Keratinocyte (primary cell): ENCODE results near the gene CACNG3. TPM values are rescaled to one million over a fixed set of nuclear protein-coding genes. Genes with fewer than 3 reads are reported as not detected.
"Not testable (repeated sequence)": the region's sequence is repeated elsewhere in the genome, so short reads cannot be mapped to it uniquely, and the experiment has no call there.

Experiments
- DNase-seq: peaks from one replicate; pipeline ENCODE4 v3.0.0-alpha.2; 2011; ENCODE audit warnings: low read depth, missing footprints, low spot score
- FAIRE-seq: peaks from 2 replicates; lab custom pipeline; 2011; peaks lifted over from hg19 to GRCh38; lab: Jason Lieb, UNC
- H2AFZ ChIP-seq: 2 replicates; pipeline ENCODE4 v1.6.0; 2012; ENCODE audit warnings: low read length, control low read depth, inconsistent platforms; ENCODE audit not compliant: control insufficient read depth
- H3K27ac ChIP-seq: 2 replicates; pipeline ENCODE4 v1.5.1; 2011; ENCODE audit warnings: low read length; ENCODE audit not compliant: control insufficient read depth, insufficient read depth
- H3K27me3 ChIP-seq: 3 replicates; pipeline ENCODE4 v1.6.0; 2011; ENCODE audit warnings: low read length; ENCODE audit not compliant: control insufficient read depth, insufficient read depth; ENCODE audit errors: extremely low read depth
- H3K36me3 ChIP-seq, 2 experiments: 2 replicates in 1 of 2; 3 replicates in 1 of 2; pipeline ENCODE4 v1.5.1; 2011; ENCODE audit warnings: low read length in 2 of 2, mild to moderate bottlenecking in 1 of 2; ENCODE audit not compliant: control insufficient read depth in 2 of 2, insufficient read depth in 2 of 2; ENCODE audit errors: extremely low read depth in 1 of 2
- H3K4me1 ChIP-seq: 3 replicates; pipeline ENCODE4 v1.5.1; 2011; ENCODE audit warnings: low read length; ENCODE audit not compliant: control insufficient read depth, insufficient read depth; ENCODE audit errors: extremely low read depth
- H3K4me2 ChIP-seq: 3 replicates; pipeline ENCODE4 v1.6.0; 2011; ENCODE audit warnings: low read depth, low read length; ENCODE audit not compliant: control insufficient read depth, insufficient read depth; ENCODE audit errors: extremely low read depth
- H3K4me3 ChIP-seq, 3 experiments: fragments of 200-600 bp in 1 of 3; sonication (generic) in 1 of 3; 2 replicates in 2 of 3; 3 replicates in 1 of 3; pipeline ENCODE4 v1.5.1; 2011 to 2016; ENCODE audit warnings: low read length in 3 of 3, mild to moderate bottlenecking in 3 of 3, control low read depth in 2 of 3, inconsistent platforms in 1 of 3, low read depth in 1 of 3, mixed read lengths in 1 of 3, mixed run types in 1 of 3, moderate library complexity in 1 of 3; ENCODE audit not compliant: control insufficient read depth in 2 of 3, insufficient read depth in 2 of 3; ENCODE audit errors: extremely low read depth in 1 of 3
- H3K79me2 ChIP-seq: 2 replicates; pipeline ENCODE4 v1.6.0; 2012; ENCODE audit warnings: low read length; ENCODE audit not compliant: control insufficient read depth, insufficient read depth
- H3K9ac ChIP-seq: 3 replicates; pipeline ENCODE4 v1.6.0; 2011; ENCODE audit warnings: low read length; ENCODE audit not compliant: control insufficient read depth, insufficient read depth; ENCODE audit errors: extremely low read depth
- H3K9me1 ChIP-seq: 3 replicates; pipeline ENCODE4 v1.6.0; 2011; ENCODE audit warnings: low read length; ENCODE audit not compliant: control insufficient read depth, insufficient read depth; ENCODE audit errors: extremely low read depth
- H3K9me3 ChIP-seq: 2 replicates; pipeline ENCODE4 v1.5.1; 2012; ENCODE audit warnings: low read depth, low read length; ENCODE audit not compliant: control insufficient read depth
- H4K20me1 ChIP-seq: 3 replicates; pipeline ENCODE4 v1.6.0; 2011; ENCODE audit warnings: low read length; ENCODE audit not compliant: control insufficient read depth, insufficient read depth; ENCODE audit errors: extremely low read depth
- CTCF ChIP-seq, 3 experiments: IDR thresholded peaks in 1 of 3; conservative IDR thresholded peaks in 1 of 3; optimal IDR thresholded peaks in 1 of 3; 2 replicates in 2 of 3; 3 replicates in 1 of 3; pipeline versions ENCODE3 to v1.5.1; 2011; ENCODE audit warnings: low read length in 3 of 3, mild to moderate bottlenecking in 3 of 3, moderate library complexity in 2 of 3, control low read depth in 1 of 3, inconsistent platforms in 1 of 3; ENCODE audit not compliant: insufficient read depth in 2 of 3; ENCODE audit errors: extremely low read depth in 1 of 3
- EZH2 ChIP-seq: IDR thresholded peaks from one replicate; pipeline ENCODE4 v1.6.1; 2012; ENCODE audit warnings: inconsistent platforms, mild to moderate bottlenecking, low read length, moderate library complexity
- dilution Hi-C: fragments of 300-500 bp; cut with MboI; formaldehyde crosslinking; loops from one replicate; pipeline ENCODE4 v1.7.0; 2020; ENCODE audit warnings: low sequenced_read_pairs; ENCODE audit not compliant: extremely low pct_ligation_motif_present
- polyA plus RNA-seq, 5 experiments: library from polyadenylated mRNA; depleted of rRNA in 3 of 5; stranded (reverse) in 3 of 5; stranded (forward) in 1 of 5; unstranded in 1 of 5; fragments of >200 nt; gene quantifications; 1 replicate in 1 of 5; 2 replicates in 3 of 5; 3 replicates in 1 of 5; pipeline versions ENCODE4 v1.2.1 to v1.2.3, GENCODE V29; 2011 to 2012; ENCODE audit warnings: missing spikeins in 2 of 5, low read depth in 1 of 5, low replicate concordance in 1 of 5

Gene CACNG3
- polyA plus RNA-seq, 1 donor (not counting 4 experiments of a cell fraction or from before 2014, with no cell fraction given) = not detected

GRCh38 chr16:24234737-24235136 lies 21.4 kb upstream of the CACNG3 start:
- no peak for DNase-seq
- no peak overlapping the region for H3K27ac ChIP-seq
- no peaks in the 10 kb centered on the region for H3K4me1 ChIP-seq
- H3K27me3 ChIP-seq = no peaks in the 10 kb centered on the region
- dilution Hi-C loops = no loop called here
- no peak overlapping the region for H2AFZ ChIP-seq
- no peak overlapping the region for H3K4me2 ChIP-seq
- no peak for FAIRE-seq
- H3K36me3 ChIP-seq = no peaks in the 10 kb centered on the region
- H3K4me3 ChIP-seq = no peak overlapping the region
- H3K9ac ChIP-seq = no peak overlapping the region
- no peaks in the 10 kb centered on the region for H4K20me1 ChIP-seq
- H3K9me3 ChIP-seq = peaks cover 3% of the 10 kb centered on the region
- no peak for TF ChIP-seq CTCF (optimal IDR thresholded peaks at IDR 0.05 in 1 of 3, IDR thresholded peaks at IDR 0.05 in 1 of 3, conservative IDR thresholded peaks at IDR 0.05 in 1 of 3; ENCODE audit: extremely low read depth in 1 of 3, insufficient read depth in 2 of 3, low read length in 3 of 3)
- no peak for TF ChIP-seq EZH2
- H3K79me2 ChIP-seq = no peaks in the 10 kb centered on the region
- H3K9me1 ChIP-seq = no peaks in the 10 kb centered on the region

- no peak for TF ChIP-seq EZH2
- TF ChIP-seq CTCF (optimal IDR thresholded peaks at IDR 0.05 in 1 of 3, IDR thresholded peaks at IDR 0.05 in 1 of 3, conservative IDR thresholded peaks at IDR 0.05 in 1 of 3; ENCODE audit: extremely low read depth in 1 of 3, insufficient read depth in 2 of 3, low read length in 3 of 3) = no peak
- Histone ChIP-seq H3K4me1 (no peaks in the 10 kb centered on the region), H3K4me3 (no peak overlapping the region), H3K36me3 (no peaks in the 10 kb centered on the region), H3K9me3 (peaks cover 3% of the 10 kb centered on the region), H4K20me1 (no peaks in the 10 kb centered on the region), H2AFZ (no peak overlapping the region), H3K79me2 (no peaks in the 10 kb centered on the region), H3K9ac (no peak overlapping the region), H3K27me3 (no peaks in the 10 kb centered on the region), H3K9me1 (no peaks in the 10 kb centered on the region), H3K4me2 (no peak overlapping the region), H3K27ac (no peak overlapping the region)
- no peak for DNase-seq
- no peak for FAIRE-seq
- dilution Hi-C loops = no loop called here
These were observed 20.3 kb upstream of the CACNG3 start for GRCh38 chr16:24235806-24236205.

- H3K9me3 ChIP-seq, H3K4me3 ChIP-seq, H4K20me1 ChIP-seq, H3K27me3 ChIP-seq, H3K9ac ChIP-seq, H2AFZ ChIP-seq, H3K79me2 ChIP-seq, H3K27ac ChIP-seq, DNase-seq, dilution Hi-C loops, H3K4me2 ChIP-seq, H3K4me1 ChIP-seq, H3K9me1 ChIP-seq, H3K36me3 ChIP-seq, FAIRE-seq: not testable (repeated sequence)
These were observed 17.3 kb upstream of the CACNG3 start for GRCh38 chr16:24238846-24239245.
